DOHH2 (cell line): Measurements from ENCODE around the gene FRMPD4.

Source experiments
- H3F3A ChIP-seq: fragments of 200-600 bp; sonication (generic), shearing (Covaris generic); 2 replicates; pipeline ENCODE4 v1.6.0; 2016; ENCODE audit warnings: antibody characterized with exemption, mild to moderate bottlenecking; ENCODE audit not compliant: control insufficient read depth, insufficient read depth
- H3K27ac ChIP-seq: fragments of 200-600 bp; sonication (generic); 2 replicates; pipeline ENCODE4 v1.5.1; 2014; ENCODE audit warnings: low read depth, mild to moderate bottlenecking, low read length, moderate library complexity
- H3K27me3 ChIP-seq: fragments of 200-600 bp; sonication (generic); 2 replicates; pipeline ENCODE4 v1.6.1; 2014; ENCODE audit warnings: mild to moderate bottlenecking, low read length, mixed read lengths; ENCODE audit not compliant: control insufficient read depth
- H3K36me3 ChIP-seq: fragments of 200-600 bp; sonication (generic); 2 replicates; pipeline ENCODE4 v1.6.1; 2014; ENCODE audit warnings: mild to moderate bottlenecking, low read length, moderate library complexity, mixed read lengths; ENCODE audit not compliant: control insufficient read depth
- H3K4me1 ChIP-seq: fragments of 200-600 bp; sonication (generic); 2 replicates; pipeline ENCODE4 v1.6.1; 2014; ENCODE audit warnings: mild to moderate bottlenecking, low read length, mixed read lengths; ENCODE audit not compliant: control insufficient read depth
- H3K4me2 ChIP-seq: fragments of 200-600 bp; sonication (generic); 2 replicates; pipeline ENCODE4 v1.6.0; 2014; ENCODE audit warnings: mild to moderate bottlenecking, low read length, moderate library complexity
- H3K4me3 ChIP-seq: fragments of 200-600 bp; sonication (generic); 2 replicates; pipeline ENCODE4 v1.5.1; 2014; ENCODE audit warnings: mild to moderate bottlenecking, low read length, mixed read lengths
- H3K79me2 ChIP-seq: fragments of 200-600 bp; sonication (generic); 2 replicates; pipeline ENCODE4 v1.6.1; 2014; ENCODE audit warnings: mild to moderate bottlenecking, low read length, mixed read lengths; ENCODE audit not compliant: control insufficient read depth
- H3K9me2 ChIP-seq: fragments of 200-600 bp; sonication (generic); replicated peaks from 2 replicates; pipeline ENCODE4 v1.6.1; 2014; ENCODE audit warnings: mild to moderate bottlenecking, low read length, mixed read lengths; ENCODE audit not compliant: control insufficient read depth
- H3K9me3 ChIP-seq: fragments of 200-600 bp; sonication (generic); 2 replicates; pipeline ENCODE4 v1.6.1; 2014; ENCODE audit warnings: antibody characterized with exemption, low read length, mixed read lengths; ENCODE audit not compliant: control insufficient read depth, insufficient read depth
- H4K20me1 ChIP-seq: fragments of 200-600 bp; sonication (generic); 2 replicates; pipeline ENCODE4 v1.6.0; 2014; ENCODE audit warnings: low read depth, mild to moderate bottlenecking, antibody characterized with exemption, low read length, moderate library complexity; ENCODE audit not compliant: control insufficient read depth, insufficient read depth
- EZH2phosphoT487 ChIP-seq: fragments of 200-600 bp; sonication (generic); IDR thresholded peaks from 2 replicates; pipeline ENCODE4 v1.6.1; 2017; ENCODE audit warnings: borderline replicate concordance, mild to moderate bottlenecking, antibody characterized with exemption, low read length, moderate library complexity, mixed read lengths
- TF ChIP-seq, protein P1 (sequence below): fragments of 200-600 bp; sonication (generic); IDR thresholded peaks from one replicate; pipeline ENCODE4 v1.5.1; 2014; ENCODE audit warnings: antibody characterized with exemption, mild to moderate bottlenecking, low read depth, low read length; ENCODE audit not compliant: poor library complexity, severe bottlenecking

FRMPD4 gene

GRCh38 chrX:12325171-12325570, 186.9 kb downstream of the FRMPD4 start:
- Histone ChIP-seq H4K20me1 (no peaks in the 10 kb centered on the region), H3K9me3 (no peaks in the 10 kb centered on the region), H3F3A (no peaks in the 10 kb centered on the region), H3K27ac (no peak overlapping the region), H3K4me2 (no peak overlapping the region), H3K79me2 (no peaks in the 10 kb centered on the region), H3K9me2 (no peaks in the 10 kb centered on the region), H3K36me3 (no peaks in the 10 kb centered on the region), H3K27me3 (no peaks in the 10 kb centered on the region), H3K4me3 (no peak overlapping the region), H3K4me1 (no peaks in the 10 kb centered on the region)
- no peak for TF ChIP-seq EZH2phosphoT487
- TF ChIP-seq, protein P1, sequence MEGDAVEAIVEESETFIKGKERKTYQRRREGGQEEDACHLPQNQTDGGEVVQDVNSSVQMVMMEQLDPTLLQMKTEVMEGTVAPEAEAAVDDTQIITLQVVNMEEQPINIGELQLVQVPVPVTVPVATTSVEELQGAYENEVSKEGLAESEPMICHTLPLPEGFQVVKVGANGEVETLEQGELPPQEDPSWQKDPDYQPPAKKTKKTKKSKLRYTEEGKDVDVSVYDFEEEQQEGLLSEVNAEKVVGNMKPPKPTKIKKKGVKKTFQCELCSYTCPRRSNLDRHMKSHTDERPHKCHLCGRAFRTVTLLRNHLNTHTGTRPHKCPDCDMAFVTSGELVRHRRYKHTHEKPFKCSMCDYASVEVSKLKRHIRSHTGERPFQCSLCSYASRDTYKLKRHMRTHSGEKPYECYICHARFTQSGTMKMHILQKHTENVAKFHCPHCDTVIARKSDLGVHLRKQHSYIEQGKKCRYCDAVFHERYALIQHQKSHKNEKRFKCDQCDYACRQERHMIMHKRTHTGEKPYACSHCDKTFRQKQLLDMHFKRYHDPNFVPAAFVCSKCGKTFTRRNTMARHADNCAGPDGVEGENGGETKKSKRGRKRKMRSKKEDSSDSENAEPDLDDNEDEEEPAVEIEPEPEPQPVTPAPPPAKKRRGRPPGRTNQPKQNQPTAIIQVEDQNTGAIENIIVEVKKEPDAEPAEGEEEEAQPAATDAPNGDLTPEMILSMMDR: no peak

GRCh38 chrX:12327836-12328235, 189.6 kb downstream of the FRMPD4 start:
- no peaks in the 10 kb centered on the region for H3K36me3 ChIP-seq
- H3K27me3 ChIP-seq: no peaks in the 10 kb centered on the region
- H3K4me2 ChIP-seq: no peak overlapping the region

GRCh38 chrX:12329476-12329875, 191.2 kb downstream of the FRMPD4 start:
- H3K27ac ChIP-seq: no peak overlapping the region
- H3K4me1 ChIP-seq: no peaks in the 10 kb centered on the region
- no peak overlapping the region for H3K4me2 ChIP-seq
- H3K9me2 ChIP-seq: no peaks in the 10 kb centered on the region
- no peaks in the 10 kb centered on the region for H3K36me3 ChIP-seq
- no peak overlapping the region for H3K4me3 ChIP-seq
- H3K9me3 ChIP-seq: no peaks in the 10 kb centered on the region
- no peaks in the 10 kb centered on the region for H4K20me1 ChIP-seq
- TF ChIP-seq, protein P1: no peak
- TF ChIP-seq EZH2phosphoT487: no peak
- no peaks in the 10 kb centered on the region for H3K27me3 ChIP-seq
- H3F3A ChIP-seq: no peaks in the 10 kb centered on the region
- H3K79me2 ChIP-seq: no peaks in the 10 kb centered on the region

More at GRCh38 chrX:12327836-12328235, 189.6 kb downstream of the FRMPD4 start:
- Histone ChIP-seq H3K9me3 (no peaks in the 10 kb centered on the region), H3K4me3 (no peak overlapping the region), H3F3A (no peaks in the 10 kb centered on the region), H3K4me1 (no peaks in the 10 kb centered on the region), H4K20me1 (no peaks in the 10 kb centered on the region), H3K79me2 (no peaks in the 10 kb centered on the region), H3K27ac (no peak overlapping the region), H3K9me2 (no peaks in the 10 kb centered on the region)
- no peak for TF ChIP-seq EZH2phosphoT487
- TF ChIP-seq, protein P1: no peak

- Histone ChIP-seq H3K27me3 (no peaks in the 10 kb centered on the region), H3K36me3 (no peaks in the 10 kb centered on the region), H3K4me1 (no peaks in the 10 kb centered on the region), H3K4me3 (no peak overlapping the region), H3K27ac (no peak overlapping the region), H3K4me2 (no peak overlapping the region), H3K9me3 (no peaks in the 10 kb centered on the region), H3K9me2 (no peaks in the 10 kb centered on the region), H3F3A (no peaks in the 10 kb centered on the region), H4K20me1 (no peaks in the 10 kb centered on the region), H3K79me2 (no peaks in the 10 kb centered on the region)
- TF ChIP-seq, protein P1: no peak
- no peak for TF ChIP-seq EZH2phosphoT487
Measured at GRCh38 chrX:12330841-12331240, 192.6 kb downstream of the FRMPD4 start.
